ENCODE results near the gene CSF2RB. TPM values are rescaled to one million over a fixed set of nuclear protein-coding genes. Genes with fewer than 3 reads are reported as not detected.

The CSF2RB gene
- total RNA-seq: 5.3 TPM
- polyA plus RNA-seq: 4.1 TPM

DNA sequence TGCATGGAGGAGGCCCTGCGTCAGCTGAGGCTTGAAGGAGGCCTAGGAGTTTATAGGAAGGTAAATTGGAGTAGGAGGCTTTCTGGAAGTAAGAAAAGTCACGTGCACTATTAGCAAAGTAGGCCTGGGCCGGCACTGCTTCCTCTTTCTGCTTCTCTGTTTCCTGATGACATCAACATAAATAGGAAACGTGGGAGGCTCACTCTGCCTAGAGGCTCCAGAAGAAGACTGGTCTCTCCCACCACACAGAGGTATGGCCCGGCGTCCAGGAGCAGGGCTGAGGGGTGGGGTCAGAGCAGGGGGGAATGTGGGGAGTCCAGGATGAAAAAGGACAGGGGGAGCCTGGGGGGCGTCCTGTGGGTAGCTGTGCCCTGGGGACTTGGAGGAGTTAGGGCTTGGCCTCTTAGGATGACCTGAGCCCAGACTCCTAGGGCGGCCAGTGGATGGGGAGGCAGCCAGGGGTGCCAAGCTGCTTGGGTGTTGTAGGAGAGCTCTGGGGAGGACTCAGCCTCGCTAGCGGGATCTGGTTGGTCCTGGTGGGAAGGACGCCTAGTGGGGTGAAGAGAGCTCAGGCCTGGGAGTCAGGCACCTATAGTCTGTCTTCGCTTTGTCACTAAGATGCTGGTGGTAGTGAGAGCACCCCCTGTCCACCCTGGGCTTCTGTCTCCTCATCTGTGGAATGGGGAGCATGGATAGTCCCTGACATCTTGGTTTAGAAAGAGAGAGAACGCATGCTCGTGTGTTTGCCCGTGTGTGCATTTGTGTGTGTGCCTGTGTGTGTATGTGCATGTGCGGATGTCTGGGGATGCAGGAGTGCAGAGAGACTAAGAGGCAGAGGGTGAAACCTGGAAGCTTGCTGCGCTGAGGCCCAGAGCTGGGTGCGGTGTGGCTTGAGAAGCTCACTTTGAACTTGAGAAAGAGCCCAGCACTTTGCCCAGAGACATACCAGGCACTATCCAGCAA, at the start of gene CSF2RB:
Gene CSF2RB, plus strand, starts transcription at position 202 of the 963 bp plus-strand sequence. CDS start 8,580 bp downstream, outside the sequence.
- DNase-seq (ENCODE audit: extremely low spot score): no peak
- Histone ChIP-seq H3K27ac (ENCODE audit: low read depth) (no peak within 1 kb of the TSS), H3K4me3 (ENCODE audit: low read depth, low read length) (no peak within 1 kb of the TSS), H3K4me1 (ENCODE audit: insufficient read depth) (no peaks in the 10 kb centered on the region), H3K36me3 (ENCODE audit: insufficient read depth) (no peaks in the 10 kb centered on the region)
- 66% methylated on average over 18 of the region's 18 CpGs for WGBS

- H3K36me3 ChIP-seq (ENCODE audit: insufficient read depth): no peaks in the 10 kb centered on the region
- DNase-seq (ENCODE audit: extremely low spot score): no peak
- no peaks in the 10 kb centered on the region for H3K4me1 ChIP-seq (ENCODE audit: insufficient read depth)
- WGBS: 89% methylated on average over 6 of the region's 6 CpGs
- H3K4me3 ChIP-seq (ENCODE audit: low read depth, low read length): no peak overlapping the region
- no peak overlapping the region for H3K27ac ChIP-seq (ENCODE audit: low read depth)
Observed at GRCh38 chr22:36863979-36864378, 49.4 kb upstream of the CSF2RB start.

DNA sequence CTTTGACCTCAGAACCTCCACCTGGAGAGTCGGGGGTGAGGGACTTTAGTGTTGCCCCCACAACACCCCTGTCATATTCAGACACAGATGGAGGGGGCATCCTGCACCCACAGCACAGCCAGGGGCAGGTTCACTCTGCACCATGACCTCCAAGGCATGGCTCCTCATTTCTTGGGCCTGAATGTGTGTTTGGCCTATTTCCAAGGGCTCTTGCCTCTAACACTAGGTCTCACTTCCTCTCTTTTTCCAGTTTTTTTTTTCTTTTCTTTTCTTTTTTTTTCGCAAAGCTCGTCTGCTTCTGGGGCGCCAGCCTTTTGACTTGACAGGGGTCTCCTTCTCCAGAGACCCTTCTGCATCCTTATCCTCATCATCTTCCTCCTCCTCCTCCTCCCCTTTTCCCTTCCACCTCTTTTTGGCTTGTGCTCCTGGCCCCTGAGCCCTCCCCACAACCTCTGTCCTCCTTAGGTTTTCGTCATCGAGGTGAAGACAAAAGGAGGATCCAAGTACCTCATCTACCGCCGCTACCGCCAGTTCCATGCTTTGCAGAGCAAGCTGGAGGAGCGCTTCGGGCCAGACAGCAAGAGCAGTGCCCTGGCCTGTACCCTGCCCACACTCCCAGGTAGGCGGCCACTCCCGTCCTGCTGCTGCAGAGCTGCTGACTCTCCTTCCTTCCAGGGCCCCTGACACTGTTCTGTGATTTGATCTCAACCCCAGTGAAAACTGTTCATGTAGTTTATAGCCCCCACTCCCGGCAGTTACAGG, 48.8 kb upstream of the CSF2RB start:
- H3K4me1 ChIP-seq (ENCODE audit: insufficient read depth): no peaks in the 10 kb centered on the region
- no peaks in the 10 kb centered on the region for H3K36me3 ChIP-seq (ENCODE audit: insufficient read depth)
- no peak overlapping the region for H3K27ac ChIP-seq (ENCODE audit: low read depth)
- H3K4me3 ChIP-seq (ENCODE audit: low read depth, low read length): no peak overlapping the region
- 73% methylated on average over 14 of the region's 14 CpGs for WGBS
- no peak for DNase-seq (ENCODE audit: extremely low spot score)

DNA sequence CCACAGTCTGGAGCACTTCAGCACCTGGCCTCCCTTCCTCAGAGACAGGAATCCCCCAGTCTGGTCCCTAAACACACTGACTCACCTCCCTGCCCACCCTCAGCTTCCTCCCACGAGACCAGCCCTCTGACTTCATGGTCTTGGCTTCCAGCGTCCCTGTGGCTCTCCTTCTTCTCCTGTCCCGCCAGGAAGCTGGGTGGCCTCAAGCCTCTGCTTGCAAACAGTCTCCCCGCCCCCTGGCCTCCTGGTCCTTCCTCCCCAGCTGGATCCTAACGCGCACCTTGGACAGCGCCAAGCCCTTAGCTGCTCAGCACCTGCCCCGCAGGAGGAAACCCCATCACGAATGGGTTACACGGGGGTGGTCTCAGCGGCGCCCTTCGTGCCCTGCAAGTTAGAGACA, 48.1 kb upstream of the CSF2RB start:
- Histone ChIP-seq H3K4me3 (ENCODE audit: low read depth, low read length) (no peak overlapping the region), H3K36me3 (ENCODE audit: insufficient read depth) (no peaks in the 10 kb centered on the region), H3K4me1 (ENCODE audit: insufficient read depth) (no peaks in the 10 kb centered on the region), H3K27ac (ENCODE audit: low read depth) (no peak overlapping the region)
- no peak for DNase-seq (ENCODE audit: extremely low spot score)
- WGBS: 21% methylated on average over 13 of the region's 13 CpGs

DNA sequence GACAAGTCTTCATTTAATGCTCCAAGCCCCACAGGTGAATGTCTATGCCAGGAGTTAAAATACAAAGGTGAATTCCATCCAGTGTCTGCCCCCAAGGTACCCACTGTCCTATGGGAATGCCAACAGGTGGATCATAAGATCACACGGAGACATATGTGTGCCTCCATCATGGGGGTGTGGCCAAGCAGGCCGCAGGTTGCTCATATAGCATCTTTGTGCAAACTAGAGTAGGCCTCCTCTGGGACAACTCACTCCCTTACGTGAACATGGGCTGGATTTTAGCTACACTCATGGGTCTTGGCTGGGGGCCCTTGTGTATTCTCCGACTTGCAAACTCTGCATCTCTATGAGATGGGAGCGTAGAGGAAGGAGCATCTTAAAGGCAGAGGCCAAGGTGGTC, 45.7 kb upstream of the CSF2RB start:
- DNase-seq (ENCODE audit: extremely low spot score): no peak
- no peaks in the 10 kb centered on the region for H3K36me3 ChIP-seq (ENCODE audit: insufficient read depth)
- H3K4me3 ChIP-seq (ENCODE audit: low read depth, low read length): no peak overlapping the region
- no peak overlapping the region for H3K27ac ChIP-seq (ENCODE audit: low read depth)
- H3K4me1 ChIP-seq (ENCODE audit: insufficient read depth): no peaks in the 10 kb centered on the region
- WGBS: 73% methylated on average over 5 of the region's 5 CpGs

GRCh38 chr22:36868546-36869181, 44.8 kb upstream of the CSF2RB start:
- no peak for DNase-seq (ENCODE audit: extremely low spot score)
- H3K36me3 ChIP-seq (ENCODE audit: insufficient read depth): no peaks in the 10 kb centered on the region
- no peaks in the 10 kb centered on the region for H3K4me1 ChIP-seq (ENCODE audit: insufficient read depth)
- WGBS: 75% methylated on average over 5 of the region's 5 CpGs
- H3K27ac ChIP-seq (ENCODE audit: low read depth): no peak overlapping the region
- no peak overlapping the region for H3K4me3 ChIP-seq (ENCODE audit: low read depth, low read length)

GRCh38 chr22:36870250-36870649, 43.2 kb upstream of the CSF2RB start:
- Histone ChIP-seq H3K4me1 (ENCODE audit: insufficient read depth) (no peaks in the 10 kb centered on the region), H3K36me3 (ENCODE audit: insufficient read depth) (no peaks in the 10 kb centered on the region), H3K4me3 (ENCODE audit: low read depth, low read length) (no peak overlapping the region), H3K27ac (ENCODE audit: low read depth) (no peak overlapping the region)
- 80% methylated on average over 14 of the region's 14 CpGs for WGBS
- no peak for DNase-seq (ENCODE audit: extremely low spot score)

GRCh38 chr22:36871669-36872081, 41.8 kb upstream of the CSF2RB start:
- Histone ChIP-seq H3K36me3 (ENCODE audit: insufficient read depth) (no peaks in the 10 kb centered on the region), H3K4me1 (ENCODE audit: insufficient read depth) (no peaks in the 10 kb centered on the region), H3K4me3 (ENCODE audit: low read depth, low read length) (no peak overlapping the region), H3K27ac (ENCODE audit: low read depth) (no peak overlapping the region)
- no peak for DNase-seq (ENCODE audit: extremely low spot score)
- WGBS: 53% methylated on average over 11 of the region's 11 CpGs

GRCh38 chr22:36872084-36872483, 41.3 kb upstream of the CSF2RB start:
- Histone ChIP-seq H3K36me3 (ENCODE audit: insufficient read depth) (no peaks in the 10 kb centered on the region), H3K27ac (ENCODE audit: low read depth) (no peak overlapping the region), H3K4me3 (ENCODE audit: low read depth, low read length) (no peak overlapping the region), H3K4me1 (ENCODE audit: insufficient read depth) (no peaks in the 10 kb centered on the region)
- WGBS: 91% methylated on average over 3 of the region's 3 CpGs
- no peak for DNase-seq (ENCODE audit: extremely low spot score)

- 94% methylated on average over 2 of the region's 2 CpGs for WGBS
- Histone ChIP-seq H3K27ac (ENCODE audit: low read depth) (no peak overlapping the region), H3K36me3 (ENCODE audit: insufficient read depth) (no peaks in the 10 kb centered on the region), H3K4me3 (ENCODE audit: low read depth, low read length) (no peak overlapping the region), H3K4me1 (ENCODE audit: insufficient read depth) (no peaks in the 10 kb centered on the region)
- no peak for DNase-seq (ENCODE audit: extremely low spot score)
Observed at GRCh38 chr22:36872866-36873498, 40.4 kb upstream of the CSF2RB start.

DNA sequence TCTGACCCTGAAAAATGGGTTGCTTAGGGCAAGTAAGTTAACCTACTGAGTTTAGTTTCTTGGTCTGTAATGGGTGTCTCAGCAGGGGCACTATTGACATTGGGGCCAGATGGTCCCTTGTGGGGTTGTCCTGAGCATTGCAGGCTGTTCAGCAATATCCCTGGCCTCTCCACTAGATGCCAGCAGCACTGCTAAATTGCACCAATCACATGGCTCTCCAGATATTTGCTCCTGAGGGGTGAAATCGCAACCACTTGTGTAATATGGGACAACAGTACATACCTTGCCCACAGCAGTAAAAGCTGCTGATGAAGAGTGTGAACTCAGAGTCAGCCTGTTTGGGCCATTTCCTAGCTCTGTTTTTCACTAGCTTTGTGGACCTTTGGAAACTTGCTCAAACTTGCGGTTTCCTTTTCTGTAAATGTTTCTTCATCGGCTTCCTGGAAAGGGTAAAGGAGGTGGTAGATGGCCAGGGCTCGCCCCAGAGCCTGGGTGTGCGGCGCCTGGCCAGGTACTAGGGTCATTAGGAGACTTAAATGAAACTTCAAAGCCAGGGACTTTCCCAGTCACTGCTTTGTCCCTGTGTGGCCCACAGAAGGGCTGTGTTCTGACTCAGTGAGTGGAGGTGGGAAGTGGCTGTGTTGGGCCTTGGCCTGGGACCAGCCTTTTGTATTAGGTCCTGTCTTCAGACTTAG, 39.7 kb upstream of the CSF2RB start:
- 46% methylated on average over 6 of the region's 6 CpGs for WGBS
- no peaks in the 10 kb centered on the region for H3K4me1 ChIP-seq (ENCODE audit: insufficient read depth)
- H3K27ac ChIP-seq (ENCODE audit: low read depth): peak overlapping the region; percentile 61
- no peak overlapping the region for H3K4me3 ChIP-seq (ENCODE audit: low read depth, low read length)
- H3K36me3 ChIP-seq (ENCODE audit: insufficient read depth): no peaks in the 10 kb centered on the region
- no peak for DNase-seq (ENCODE audit: extremely low spot score)

DNA sequence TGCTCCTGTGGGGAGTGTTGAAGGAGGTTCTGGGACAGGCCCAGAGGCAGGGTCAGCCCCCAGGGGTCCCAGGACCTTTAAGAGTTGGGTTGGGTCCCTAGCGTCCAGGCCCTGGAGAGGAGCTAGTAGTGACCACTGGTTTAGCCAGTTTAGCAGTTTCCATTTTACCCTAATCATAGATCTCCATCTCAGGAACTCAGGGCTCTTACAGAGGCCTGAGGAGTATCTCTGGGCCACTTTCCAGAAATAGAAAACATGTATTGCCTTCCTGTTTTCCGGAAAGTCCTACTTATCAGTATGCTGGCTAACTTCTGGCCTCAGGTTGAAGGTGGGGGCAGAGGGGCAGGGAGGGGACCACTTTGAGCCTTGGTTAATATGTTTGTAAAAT, 39.1 kb upstream of the CSF2RB start:
- 64% methylated on average over 2 of the region's 2 CpGs for WGBS
- DNase-seq (ENCODE audit: extremely low spot score): no peak
- H3K4me3 ChIP-seq (ENCODE audit: low read depth, low read length): no peak overlapping the region
- H3K27ac ChIP-seq (ENCODE audit: low read depth): peak overlapping the region; percentile 61
- H3K4me1 ChIP-seq (ENCODE audit: insufficient read depth): no peaks in the 10 kb centered on the region
- no peaks in the 10 kb centered on the region for H3K36me3 ChIP-seq (ENCODE audit: insufficient read depth)

- no peak overlapping the region for H3K4me3 ChIP-seq (ENCODE audit: low read depth, low read length)
- no peaks in the 10 kb centered on the region for H3K4me1 ChIP-seq (ENCODE audit: insufficient read depth)
- WGBS: 82% methylated on average over 9 of the region's 9 CpGs
- H3K36me3 ChIP-seq (ENCODE audit: insufficient read depth): no peaks in the 10 kb centered on the region
- DNase-seq (ENCODE audit: extremely low spot score): no peak
- no peak overlapping the region for H3K27ac ChIP-seq (ENCODE audit: low read depth)
Observed at GRCh38 chr22:36874736-36875135, 38.7 kb upstream of the CSF2RB start.

Data from urinary bladder (tissue), 4 donors.